Right atrium auricular region (tissue), 2 donors: ENCODE measurements around the gene LRP1. TPM values are rescaled to one million over a fixed set of nuclear protein-coding genes. Genes with fewer than 3 reads are reported as not detected.
A peak's percentile ranks its signal among the peaks of the same experiment; 100 is the strongest.

ENCODE experiments used
- DNase-seq: peaks from one replicate; pipeline ENCODE4 v3.0.0-alpha.2; 2019; ENCODE audit warnings: low spot score
- H3K27ac ChIP-seq, 2 donors: fragments of 200-600 bp; sonication (generic); 1 replicate in 1 of 2; 2 replicates in 1 of 2; pipeline ENCODE4 v1.5.1; 2016 to 2019
- H3K27me3 ChIP-seq, 2 donors: fragments of 200-600 bp; sonication (generic); one replicate each; pipeline versions ENCODE4 v1.5.1 to v1.6.0; 2017 to 2019
- H3K36me3 ChIP-seq: fragments of 200-600 bp; sonication (generic); one replicate; pipeline ENCODE4 v1.5.1; 2016
- H3K4me1 ChIP-seq, 2 donors: fragments of 200-600 bp; sonication (generic); one replicate each; pipeline versions ENCODE4 v1.5.1 to v1.6.0; 2017 to 2019
- H3K4me3 ChIP-seq, 2 donors: fragments of 200-600 bp; sonication (generic); 1 replicate in 1 of 2; 2 replicates in 1 of 2; pipeline ENCODE4 v1.5.1; 2017 to 2019; ENCODE audit warnings: mild to moderate bottlenecking in 1 of 2, moderate library complexity in 1 of 2
- H3K9me3 ChIP-seq, 2 donors: fragments of 200-600 bp; sonication (generic); one replicate each; pipeline ENCODE4 v1.5.1; 2019
- total RNA-seq, 2 donors: library from RNA; depleted of rRNA; stranded (reverse); fragments of >200 nt; gene quantifications; one replicate each; pipeline ENCODE4 v1.1.0, GENCODE V29; 2016
- TF ChIP-seq, protein P1 (sequence below), 2 donors: fragments of 200-600 bp; sonication (generic); IDR thresholded peaks; one replicate each; pipeline ENCODE4 v1.5.1; 2019; ENCODE audit warnings: antibody characterized with exemption in 2 of 2

Gene LRP1
- total RNA-seq, 2 donors from 2014 or later = 89.4 to 211 TPM

DNA sequence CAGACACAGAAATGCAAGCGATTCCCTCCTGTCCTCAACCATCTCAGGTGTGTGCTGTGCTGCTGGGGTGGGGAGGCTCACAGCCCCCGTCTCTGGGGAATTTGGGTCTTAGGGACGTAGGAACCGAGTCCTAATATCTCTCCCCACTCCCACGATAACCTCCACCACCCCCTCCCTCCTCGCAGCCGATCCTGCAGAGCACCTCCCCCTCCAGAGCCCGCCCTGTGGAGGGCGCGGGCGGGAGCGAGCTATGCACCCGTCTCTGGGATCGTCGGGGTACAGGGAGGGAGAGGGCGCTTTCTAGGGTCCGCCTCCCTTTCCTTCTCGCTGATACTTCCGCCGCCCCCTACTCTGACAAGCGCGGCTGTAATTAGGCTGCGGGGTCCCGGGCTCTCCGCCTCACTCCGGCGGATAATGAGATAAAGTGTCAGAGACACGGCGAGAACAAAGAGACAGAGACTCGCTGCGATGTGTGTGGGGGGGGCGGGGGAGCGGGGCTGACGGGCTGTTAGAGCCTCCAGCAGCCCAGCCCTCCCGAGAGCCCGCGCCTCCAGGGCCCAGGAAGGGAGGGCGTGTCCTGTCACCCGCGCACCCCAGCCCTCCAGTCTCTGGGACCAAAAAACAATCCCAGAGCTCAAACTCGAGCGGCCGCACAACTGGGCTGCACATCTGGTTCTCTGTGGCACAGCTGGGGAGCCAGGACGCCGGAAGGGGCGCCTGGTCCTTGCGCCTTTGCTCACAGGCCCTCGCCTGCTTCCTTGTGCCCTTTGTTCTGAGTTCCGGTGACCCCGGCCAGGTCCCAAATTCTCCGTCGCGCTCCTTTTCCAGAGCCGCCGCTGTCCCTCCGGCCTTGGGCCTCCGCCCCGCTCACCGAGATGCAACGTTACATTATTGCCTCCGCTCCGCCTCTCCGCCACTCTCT lies 109.9 kb downstream of the LRP1 start:
- peaks cover 14 to 32% of the 10 kb centered on the region in 2 donors for H3K27me3 ChIP-seq
- peak overlapping the region; percentile 15 for H3K27ac ChIP-seq
- DNase-seq = no peak
- H3K9me3 ChIP-seq = no peaks in the 10 kb centered on the region
- peaks cover 9% of the 10 kb centered on the region for H3K36me3 ChIP-seq
- TF ChIP-seq, protein P1, sequence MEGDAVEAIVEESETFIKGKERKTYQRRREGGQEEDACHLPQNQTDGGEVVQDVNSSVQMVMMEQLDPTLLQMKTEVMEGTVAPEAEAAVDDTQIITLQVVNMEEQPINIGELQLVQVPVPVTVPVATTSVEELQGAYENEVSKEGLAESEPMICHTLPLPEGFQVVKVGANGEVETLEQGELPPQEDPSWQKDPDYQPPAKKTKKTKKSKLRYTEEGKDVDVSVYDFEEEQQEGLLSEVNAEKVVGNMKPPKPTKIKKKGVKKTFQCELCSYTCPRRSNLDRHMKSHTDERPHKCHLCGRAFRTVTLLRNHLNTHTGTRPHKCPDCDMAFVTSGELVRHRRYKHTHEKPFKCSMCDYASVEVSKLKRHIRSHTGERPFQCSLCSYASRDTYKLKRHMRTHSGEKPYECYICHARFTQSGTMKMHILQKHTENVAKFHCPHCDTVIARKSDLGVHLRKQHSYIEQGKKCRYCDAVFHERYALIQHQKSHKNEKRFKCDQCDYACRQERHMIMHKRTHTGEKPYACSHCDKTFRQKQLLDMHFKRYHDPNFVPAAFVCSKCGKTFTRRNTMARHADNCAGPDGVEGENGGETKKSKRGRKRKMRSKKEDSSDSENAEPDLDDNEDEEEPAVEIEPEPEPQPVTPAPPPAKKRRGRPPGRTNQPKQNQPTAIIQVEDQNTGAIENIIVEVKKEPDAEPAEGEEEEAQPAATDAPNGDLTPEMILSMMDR (IDR thresholded peaks at IDR 0.05) = no peak
- H3K4me1 ChIP-seq = peaks cover 0 to 71% of the 10 kb centered on the region in 2 donors
- H3K4me3 ChIP-seq = peak overlapping the region; percentile 22 to 54

DNA sequence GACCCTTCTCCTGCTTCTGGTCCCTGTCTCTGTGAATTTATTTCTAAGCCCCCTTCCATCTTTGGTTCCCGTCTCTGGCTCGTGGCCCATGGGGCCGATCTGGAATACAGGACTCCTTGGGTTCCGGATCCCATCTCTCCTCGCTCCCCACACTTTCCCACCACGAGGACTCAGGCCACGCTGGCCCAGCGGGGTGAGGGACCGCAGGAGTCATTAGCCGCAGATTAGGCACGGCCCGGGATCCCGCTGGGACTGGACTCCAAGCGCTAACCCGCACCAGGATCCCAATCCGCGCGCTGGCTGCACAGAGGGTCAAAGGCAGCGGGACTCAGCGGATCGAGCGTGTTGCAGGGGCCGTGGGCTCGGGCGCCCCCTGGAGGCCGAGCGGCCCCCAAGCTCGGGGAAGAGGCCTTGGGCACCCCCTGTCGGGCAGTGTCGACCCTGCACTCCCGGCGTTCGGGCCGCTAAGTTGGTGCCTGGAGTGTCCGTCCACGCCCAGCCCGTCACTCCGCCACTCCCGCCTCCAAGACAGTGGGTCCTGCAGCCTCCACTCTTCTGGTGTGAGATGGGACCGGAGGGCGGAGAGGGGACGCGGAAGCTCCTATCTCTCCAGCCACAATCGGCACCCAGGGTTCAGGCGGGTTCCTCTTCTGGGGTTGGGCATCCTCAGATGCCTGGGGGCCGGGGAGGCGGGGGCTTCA lies 110.7 kb downstream of the LRP1 start:
- TF ChIP-seq, protein P1 (IDR thresholded peaks at IDR 0.05) = peak; percentile 100

DNA sequence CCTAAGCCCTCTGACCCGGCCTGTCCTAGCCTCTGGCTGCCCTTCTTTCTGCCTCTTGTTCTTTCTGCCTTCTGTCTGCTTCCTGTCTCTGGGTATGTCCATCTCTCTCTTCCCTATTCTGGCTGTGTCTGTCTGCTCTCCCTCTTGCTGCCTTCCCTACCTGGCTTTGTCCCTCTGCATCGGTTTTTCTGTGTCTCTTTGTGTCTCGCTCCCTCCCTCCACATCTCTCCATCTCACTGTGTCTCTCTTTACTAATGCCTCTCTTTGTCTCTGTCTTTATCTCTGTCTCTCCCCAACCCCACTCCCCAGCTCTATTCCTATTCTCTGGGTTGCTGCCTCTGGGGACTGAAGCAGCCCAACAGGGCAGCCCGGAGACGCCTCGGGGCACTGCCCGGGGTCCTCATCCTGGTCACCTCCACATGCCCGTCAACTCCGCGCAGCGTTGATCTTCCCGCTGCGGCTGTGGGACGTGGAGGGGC lies 111.3 kb downstream of the LRP1 start:
- Histone ChIP-seq H3K9me3 (no peaks in the 10 kb centered on the region), H3K27me3 (peaks cover 14 to 32% of the 10 kb centered on the region in 2 donors), H3K4me1 (peaks cover 0 to 79% of the 10 kb centered on the region in 2 donors), H3K27ac (no peak overlapping the region), H3K36me3 (no peaks in the 10 kb centered on the region), H3K4me3 (peak overlapping the region; percentile 45 to 54)
- DNase-seq = no peak
- TF ChIP-seq, protein P1 (IDR thresholded peaks at IDR 0.05) = no peak

More for the DNA sequence above, 110.7 kb downstream of the LRP1 start:
- H3K36me3 ChIP-seq = peaks cover under 1% of the 10 kb centered on the region
- H3K4me3 ChIP-seq = peak overlapping the region; percentile 22 to 54
- H3K4me1 ChIP-seq = peaks cover 0 to 79% of the 10 kb centered on the region in 2 donors
- H3K9me3 ChIP-seq = no peaks in the 10 kb centered on the region
- H3K27me3 ChIP-seq = peaks cover 14 to 32% of the 10 kb centered on the region in 2 donors
- DNase-seq = peak; percentile 90
- peak overlapping the region; percentile 15 for H3K27ac ChIP-seq

DNA sequence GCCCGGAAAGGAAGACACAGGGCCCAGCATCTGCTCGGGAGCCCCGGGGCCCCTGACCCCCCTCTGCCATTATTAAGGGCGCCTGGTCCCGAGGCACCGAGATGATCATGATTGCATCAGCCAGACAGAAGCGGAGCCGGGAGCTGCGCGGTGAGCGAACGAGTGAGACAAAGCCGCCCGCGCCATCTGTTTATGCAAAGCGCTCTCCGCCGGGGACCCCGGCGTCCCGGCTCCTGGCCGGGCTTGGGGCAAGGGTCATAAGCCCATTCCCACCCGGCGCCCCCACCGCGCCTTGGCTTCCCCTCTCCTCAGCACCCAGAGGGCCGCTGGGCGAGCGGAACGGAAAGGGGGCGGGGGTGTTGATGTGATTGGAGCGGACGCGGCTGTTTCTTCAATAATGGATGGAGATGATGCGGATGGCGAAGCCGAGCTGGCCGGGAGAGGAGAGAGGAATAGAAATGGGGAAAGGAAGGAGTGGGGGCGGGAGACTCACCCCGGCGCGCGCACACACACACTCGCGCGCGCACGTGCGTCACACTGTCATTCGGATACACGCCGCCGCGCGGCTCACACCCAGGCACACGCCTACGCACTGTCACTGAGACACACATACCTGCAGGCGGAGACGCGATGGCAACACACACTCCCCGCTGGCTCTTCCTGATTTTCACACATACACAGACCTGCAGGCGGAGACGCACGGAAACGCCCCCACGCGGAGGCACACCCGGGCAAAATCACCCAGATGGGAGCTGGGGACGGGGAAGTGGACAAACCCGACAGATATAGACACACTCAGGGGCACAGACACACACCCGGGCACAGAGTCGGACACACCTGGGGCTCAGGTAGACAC lies 112.0 kb downstream of the LRP1 start:
- H3K4me1 ChIP-seq = peaks cover 0 to 78% of the 10 kb centered on the region in 2 donors
- TF ChIP-seq, protein P1 (IDR thresholded peaks at IDR 0.05) = no peak
- no peaks in the 10 kb centered on the region for H3K36me3 ChIP-seq
- H3K4me3 ChIP-seq = peak overlapping the region; percentile 45 to 54
- peaks cover 14 to 32% of the 10 kb centered on the region in 2 donors for H3K27me3 ChIP-seq
- no peak overlapping the region for H3K27ac ChIP-seq
- no peak for DNase-seq
- H3K9me3 ChIP-seq = no peaks in the 10 kb centered on the region

DNA sequence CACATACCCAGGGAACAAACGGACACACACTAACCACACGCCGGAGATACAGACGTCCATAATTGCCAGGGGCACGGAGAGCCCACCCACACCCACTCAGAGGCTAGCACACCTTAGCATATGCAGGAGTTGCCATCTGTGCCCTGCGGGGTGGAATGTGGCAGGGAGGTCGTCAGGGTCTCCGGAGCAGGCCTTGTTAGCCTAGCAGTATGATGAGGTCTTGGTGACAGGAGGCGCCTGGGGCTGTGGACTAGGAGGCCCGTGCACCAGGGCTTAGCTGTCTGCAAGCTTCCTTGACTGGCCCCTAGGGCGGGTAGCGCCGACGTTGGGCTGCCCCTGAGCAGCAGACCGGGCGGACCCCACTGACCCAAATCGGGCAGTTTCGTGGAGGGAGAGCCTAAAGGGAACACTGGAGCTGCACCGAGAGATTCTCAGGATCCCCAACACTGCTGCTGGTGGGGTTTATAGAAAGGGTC lies 112.7 kb downstream of the LRP1 start:
- Histone ChIP-seq H3K27ac (no peak overlapping the region), H3K9me3 (no peaks in the 10 kb centered on the region)

More for the DNA sequence above, 112.7 kb downstream of the LRP1 start:
- Histone ChIP-seq H3K27me3 (peaks cover 14 to 32% of the 10 kb centered on the region in 2 donors), H3K4me1 (peaks cover 0 to 71% of the 10 kb centered on the region in 2 donors), H3K4me3 (peak overlapping the region in 1 of 2 donors; percentile 54), H3K36me3 (no peaks in the 10 kb centered on the region)
- no peak for DNase-seq
- TF ChIP-seq, protein P1 (IDR thresholded peaks at IDR 0.05) = no peak
